ENCODE results near the gene KIAA1671. TPM values are rescaled to one million over a fixed set of nuclear protein-coding genes. Genes with fewer than 3 reads are reported as not detected.

KIAA1671 gene
- total RNA-seq, 2 experiments from 2014 or later, result 7.3 to 7.4 TPM

GRCh38 chr22:24989541-24989951 is 37.0 kb downstream of the KIAA1671 start:
- intact Hi-C loops (cut with micrococcal nuclease), result no loop called here
- Mint-ChIP-seq H3K4me1 (ENCODE audit: low read depth) (peaks cover 8% of the 10 kb centered on the region), H3K9me3 (no peaks in the 10 kb centered on the region), H3K27me3 (ENCODE audit: low read depth) (peaks cover 15% of the 10 kb centered on the region), H3K36me3 (ENCODE audit: low read depth) (no peaks in the 10 kb centered on the region), H3K27ac (no peak overlapping the region), H3K4me3 (no peak overlapping the region)
- CTCF ChIA-PET, result interaction anchor here (0.6 kb wide), 1 partner anchor 212 kb away, joined by 3 read pairs; no protein-coding TSS in a partner anchor
- no peak for DNase-seq

- Mint-ChIP-seq H3K27ac (no peak overlapping the region), H3K36me3 (ENCODE audit: low read depth) (no peaks in the 10 kb centered on the region), H3K4me3 (no peak overlapping the region), H3K9me3 (no peaks in the 10 kb centered on the region), H3K4me1 (ENCODE audit: low read depth) (peaks cover 8% of the 10 kb centered on the region), H3K27me3 (ENCODE audit: low read depth) (peaks cover 15% of the 10 kb centered on the region)
- DNase-seq, result no peak
- CTCF ChIA-PET, result no interaction called here
- intact Hi-C loops (cut with micrococcal nuclease), result loop anchor here (5.0 kb wide), 1 partner anchor 67 kb away; no protein-coding TSS in a partner anchor
These were observed 37.9 kb downstream of the KIAA1671 start for GRCh38 chr22:24990344-24990905.

- CTCF ChIA-PET, result no interaction called here
- no peak overlapping the region for H3K4me3 Mint-ChIP-seq
These were observed 40.4 kb downstream of the KIAA1671 start for GRCh38 chr22:24992946-24993345.

GRCh38 chr22:24994070-24994763 is 41.7 kb downstream of the KIAA1671 start:
- peak; percentile 55 for DNase-seq
- CTCF ChIA-PET, result no interaction called here
- H3K4me1 Mint-ChIP-seq (ENCODE audit: low read depth), result peaks cover 6% of the 10 kb centered on the region
- H3K36me3 Mint-ChIP-seq (ENCODE audit: low read depth), result no peaks in the 10 kb centered on the region
- H3K27me3 Mint-ChIP-seq (ENCODE audit: low read depth), result peaks cover 9% of the 10 kb centered on the region
- H3K4me3 Mint-ChIP-seq, result no peak overlapping the region
- no peaks in the 10 kb centered on the region for H3K9me3 Mint-ChIP-seq
- no peak overlapping the region for H3K27ac Mint-ChIP-seq
- intact Hi-C loops (cut with micrococcal nuclease), result loop anchor here (5.0 kb wide), 1 partner anchor 63 kb away; no protein-coding TSS in a partner anchor

More at GRCh38 chr22:24992946-24993345, 40.4 kb downstream of the KIAA1671 start:
- DNase-seq, result no peak
- no peak overlapping the region for H3K27ac Mint-ChIP-seq
- H3K9me3 Mint-ChIP-seq, result no peaks in the 10 kb centered on the region
- H3K4me1 Mint-ChIP-seq (ENCODE audit: low read depth), result peaks cover 6% of the 10 kb centered on the region
- peaks cover 12% of the 10 kb centered on the region for H3K27me3 Mint-ChIP-seq (ENCODE audit: low read depth)
- no peaks in the 10 kb centered on the region for H3K36me3 Mint-ChIP-seq (ENCODE audit: low read depth)
- intact Hi-C loops (cut with micrococcal nuclease), result loop anchor here (5.0 kb wide), 1 partner anchor 64 kb away; no protein-coding TSS in a partner anchor

- CTCF ChIA-PET, result no interaction called here
- Mint-ChIP-seq H3K27ac (no peak overlapping the region), H3K27me3 (ENCODE audit: low read depth) (peaks cover 9% of the 10 kb centered on the region), H3K9me3 (no peaks in the 10 kb centered on the region), H3K4me1 (ENCODE audit: low read depth) (peaks cover 6% of the 10 kb centered on the region), H3K36me3 (ENCODE audit: low read depth) (no peaks in the 10 kb centered on the region), H3K4me3 (no peak overlapping the region)
- intact Hi-C loops (cut with micrococcal nuclease), result no loop called here
- DNase-seq, result no peak
These were observed 43.2 kb downstream of the KIAA1671 start for GRCh38 chr22:24995649-24996180.

- intact Hi-C loops (cut with micrococcal nuclease), result no loop called here
- Mint-ChIP-seq H3K27me3 (ENCODE audit: low read depth) (peaks cover 9% of the 10 kb centered on the region), H3K36me3 (ENCODE audit: low read depth) (no peaks in the 10 kb centered on the region), H3K4me1 (ENCODE audit: low read depth) (peaks cover 6% of the 10 kb centered on the region), H3K27ac (no peak overlapping the region), H3K4me3 (no peak overlapping the region), H3K9me3 (no peaks in the 10 kb centered on the region)
- no peak for DNase-seq
- CTCF ChIA-PET, result no interaction called here
These were observed 44.0 kb downstream of the KIAA1671 start for GRCh38 chr22:24996420-24996952.

GRCh38 chr22:24997023-24997422 is 44.5 kb downstream of the KIAA1671 start:
- Mint-ChIP-seq H3K4me1 (ENCODE audit: low read depth) (peaks cover 7% of the 10 kb centered on the region), H3K9me3 (no peaks in the 10 kb centered on the region)
- CTCF ChIA-PET, result no interaction called here

GRCh38 chr22:25000686-25001085 is 48.2 kb downstream of the KIAA1671 start:
- Mint-ChIP-seq H3K4me1 (ENCODE audit: low read depth) (peaks cover 3% of the 10 kb centered on the region), H3K9me3 (peaks cover 4% of the 10 kb centered on the region), H3K36me3 (ENCODE audit: low read depth) (no peaks in the 10 kb centered on the region), H3K4me3 (no peak overlapping the region), H3K27ac (no peak overlapping the region), H3K27me3 (ENCODE audit: low read depth) (peaks cover 5% of the 10 kb centered on the region)
- DNase-seq, result no peak
- CTCF ChIA-PET, result interaction anchor here (0.5 kb wide), 1 partner anchor 64 kb away, joined by 3 read pairs; no protein-coding TSS in a partner anchor
- intact Hi-C loops (cut with micrococcal nuclease), result no loop called here

More at GRCh38 chr22:24997023-24997422, 44.5 kb downstream of the KIAA1671 start:
- intact Hi-C loops (cut with micrococcal nuclease), result no loop called here
- no peak overlapping the region for H3K4me3 Mint-ChIP-seq
- H3K36me3 Mint-ChIP-seq (ENCODE audit: low read depth), result no peaks in the 10 kb centered on the region
- no peak for DNase-seq
- H3K27me3 Mint-ChIP-seq (ENCODE audit: low read depth), result peaks cover 9% of the 10 kb centered on the region
- H3K27ac Mint-ChIP-seq, result no peak overlapping the region

GRCh38 chr22:25002241-25002985 is 49.9 kb downstream of the KIAA1671 start:
- Mint-ChIP-seq H3K27ac (no peak overlapping the region), H3K27me3 (ENCODE audit: low read depth) (no peaks in the 10 kb centered on the region), H3K9me3 (peaks cover 4% of the 10 kb centered on the region), H3K4me1 (ENCODE audit: low read depth) (peaks cover 3% of the 10 kb centered on the region), H3K36me3 (ENCODE audit: low read depth) (no peaks in the 10 kb centered on the region), H3K4me3 (no peak overlapping the region)
- intact Hi-C loops (cut with micrococcal nuclease), result no loop called here
- CTCF ChIA-PET, result no interaction called here
- no peak for DNase-seq

- intact Hi-C loops (cut with micrococcal nuclease), result no loop called here
- H3K36me3 Mint-ChIP-seq (ENCODE audit: low read depth), result no peaks in the 10 kb centered on the region
- CTCF ChIA-PET, result interaction anchor here (0.6 kb wide), 2 partner anchors 158 to 638 kb away, joined by 3 to 4 read pairs; no protein-coding TSS in a partner anchor
- peaks cover 4% of the 10 kb centered on the region for H3K9me3 Mint-ChIP-seq
- no peaks in the 10 kb centered on the region for H3K27me3 Mint-ChIP-seq (ENCODE audit: low read depth)
- peaks cover 3% of the 10 kb centered on the region for H3K4me1 Mint-ChIP-seq (ENCODE audit: low read depth)
- no peak for DNase-seq
- no peak overlapping the region for H3K4me3 Mint-ChIP-seq
- H3K27ac Mint-ChIP-seq, result no peak overlapping the region
These were observed 53.8 kb downstream of the KIAA1671 start for GRCh38 chr22:25006354-25006753.

- no peaks in the 10 kb centered on the region for H3K4me1 Mint-ChIP-seq (ENCODE audit: low read depth)
- CTCF ChIA-PET, result no interaction called here
- no peak for DNase-seq
- no peaks in the 10 kb centered on the region for H3K36me3 Mint-ChIP-seq (ENCODE audit: low read depth)
- no peaks in the 10 kb centered on the region for H3K27me3 Mint-ChIP-seq (ENCODE audit: low read depth)
- H3K9me3 Mint-ChIP-seq, result peaks cover 2% of the 10 kb centered on the region
- H3K27ac Mint-ChIP-seq, result no peak overlapping the region
- no peak overlapping the region for H3K4me3 Mint-ChIP-seq
- intact Hi-C loops (cut with micrococcal nuclease), result no loop called here
These were observed 55.1 kb downstream of the KIAA1671 start for GRCh38 chr22:25007444-25008106.

- Mint-ChIP-seq H3K36me3 (ENCODE audit: low read depth) (no peaks in the 10 kb centered on the region), H3K27me3 (ENCODE audit: low read depth) (no peaks in the 10 kb centered on the region), H3K9me3 (no peaks in the 10 kb centered on the region), H3K27ac (no peak overlapping the region), H3K4me1 (ENCODE audit: low read depth) (no peaks in the 10 kb centered on the region), H3K4me3 (no peak overlapping the region)
- CTCF ChIA-PET, result interaction anchor here (0.6 kb wide), 1 partner anchor 1708 kb away, joined by 4 read pairs; no protein-coding TSS in a partner anchor
- DNase-seq, result no peak
- intact Hi-C loops (cut with micrococcal nuclease), result no loop called here
These were observed 56.1 kb downstream of the KIAA1671 start for GRCh38 chr22:25008666-25009065.

All from activated naive CD4-positive, alpha-beta T cell treated with anti-CD3 and anti-CD28 coated beads for 36 hours (primary cell).